Esophagus muscularis mucosa (tissue), 4 donors: ENCODE results near the gene MBD3.

Experiments used
- EP300 ChIP-seq: sonication (generic); formaldehyde crosslinking; IDR thresholded peaks from one replicate; pipeline ENCODE4 v1.6.1; 2017; ENCODE audit warnings: antibody characterized with exemption
- POLR2AphosphoS5 ChIP-seq, 2 donors: sonication (generic); formaldehyde crosslinking; IDR thresholded peaks; one replicate each; pipeline ENCODE4 v1.6.1; 2017; ENCODE audit warnings: antibody characterized with exemption in 2 of 2
- TF ChIP-seq, protein P1 (sequence below), 3 experiments: fragments of 200-600 bp in 2 of 3; fragments of 450-650 bp in 1 of 3; sonication (generic) in 2 of 3; IDR thresholded peaks; one replicate each; pipeline ENCODE4 v1.5.1; 2017 to 2019; ENCODE audit warnings: antibody characterized with exemption in 3 of 3, mild to moderate bottlenecking in 2 of 3, moderate library complexity in 1 of 3

DNA sequence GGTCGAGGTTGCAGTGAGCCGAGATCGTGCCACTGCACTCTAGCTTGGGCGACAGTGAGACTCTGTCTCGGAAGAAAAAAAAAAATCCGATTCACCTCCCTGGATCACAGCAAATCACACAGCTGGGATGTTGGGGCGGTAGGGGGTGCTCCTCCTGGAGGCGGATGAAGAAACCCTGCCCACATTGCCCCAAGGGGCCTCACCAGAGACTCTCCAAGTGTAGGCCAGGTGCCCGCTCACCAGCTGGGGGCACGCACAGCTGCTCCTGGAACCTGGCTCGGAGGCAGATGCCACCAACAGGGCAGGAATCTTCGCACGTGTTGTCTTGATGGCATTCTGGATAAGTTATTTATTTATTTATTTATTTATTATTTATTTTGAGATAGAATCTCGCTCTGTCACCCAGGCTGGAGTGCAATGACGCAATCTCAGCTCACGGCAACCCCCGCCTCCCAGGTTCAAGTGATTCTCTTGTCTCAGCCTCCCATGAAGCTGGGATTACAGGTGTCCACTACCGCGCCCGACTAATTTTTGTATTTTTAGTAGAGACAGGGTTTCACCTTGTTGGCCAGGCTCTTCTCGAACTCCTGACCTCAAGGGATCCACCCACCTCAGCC, 9.5 kb upstream of the MBD3 start:
- TF ChIP-seq, protein P1, sequence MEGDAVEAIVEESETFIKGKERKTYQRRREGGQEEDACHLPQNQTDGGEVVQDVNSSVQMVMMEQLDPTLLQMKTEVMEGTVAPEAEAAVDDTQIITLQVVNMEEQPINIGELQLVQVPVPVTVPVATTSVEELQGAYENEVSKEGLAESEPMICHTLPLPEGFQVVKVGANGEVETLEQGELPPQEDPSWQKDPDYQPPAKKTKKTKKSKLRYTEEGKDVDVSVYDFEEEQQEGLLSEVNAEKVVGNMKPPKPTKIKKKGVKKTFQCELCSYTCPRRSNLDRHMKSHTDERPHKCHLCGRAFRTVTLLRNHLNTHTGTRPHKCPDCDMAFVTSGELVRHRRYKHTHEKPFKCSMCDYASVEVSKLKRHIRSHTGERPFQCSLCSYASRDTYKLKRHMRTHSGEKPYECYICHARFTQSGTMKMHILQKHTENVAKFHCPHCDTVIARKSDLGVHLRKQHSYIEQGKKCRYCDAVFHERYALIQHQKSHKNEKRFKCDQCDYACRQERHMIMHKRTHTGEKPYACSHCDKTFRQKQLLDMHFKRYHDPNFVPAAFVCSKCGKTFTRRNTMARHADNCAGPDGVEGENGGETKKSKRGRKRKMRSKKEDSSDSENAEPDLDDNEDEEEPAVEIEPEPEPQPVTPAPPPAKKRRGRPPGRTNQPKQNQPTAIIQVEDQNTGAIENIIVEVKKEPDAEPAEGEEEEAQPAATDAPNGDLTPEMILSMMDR (IDR thresholded peaks at IDR 0.05) = no peak
- TF ChIP-seq POLR2AphosphoS5 (IDR thresholded peaks at IDR 0.05) = no peak
- no peak for TF ChIP-seq EP300
